ENCODE measurements around the gene FOXR1. TPM values are rescaled to one million over a fixed set of nuclear protein-coding genes. Genes with fewer than 3 reads are reported as not detected.
"Not testable (repeated sequence)": the region's sequence is repeated elsewhere in the genome, so short reads cannot be mapped to it uniquely, and the experiment has no call there.

The FOXR1 gene
- total RNA-seq, 1 donor = not detected

DNA sequence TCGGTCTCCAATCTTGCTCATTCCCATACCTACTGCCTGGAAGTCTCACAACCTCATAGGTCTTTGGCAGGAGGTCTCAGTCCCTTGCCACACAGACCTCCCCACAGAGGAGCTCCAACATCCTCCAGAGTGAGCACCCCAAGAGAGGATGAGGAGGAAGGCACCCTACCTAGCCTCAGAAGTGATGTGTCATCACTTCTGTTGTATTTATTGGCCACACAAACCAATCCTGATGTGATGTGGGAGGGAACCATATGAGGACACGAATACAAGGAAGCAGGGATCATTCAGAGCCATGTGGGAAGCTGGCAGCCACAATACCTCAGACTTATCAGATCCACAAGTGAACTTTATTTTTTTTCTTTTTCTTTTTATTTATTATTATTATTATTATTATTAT is 24.5 kb upstream of the FOXR1 start:
- no peak for DNase-seq (ENCODE audit: insufficient read length, low spot score, missing footprints)
- Histone ChIP-seq H3K27ac (ENCODE audit: low read depth, low read length) (no peak overlapping the region), H3K79me2 (ENCODE audit: insufficient read depth, low read length) (no peaks in the 10 kb centered on the region), H3K4me3 (ENCODE audit: insufficient read depth, low read length) (no peak overlapping the region), H3K27me3 (ENCODE audit: insufficient read depth, low read length) (peaks cover 8% of the 10 kb centered on the region), H3K36me3 (ENCODE audit: insufficient read depth, low read length) (no peaks in the 10 kb centered on the region), H3K4me1 (ENCODE audit: insufficient read depth, low read length) (no peaks in the 10 kb centered on the region), H4K20me1 (ENCODE audit: insufficient read depth, low read length) (no peaks in the 10 kb centered on the region), H3K4me2 (ENCODE audit: insufficient read depth, low read length) (no peak overlapping the region), H2AFZ (ENCODE audit: low read length) (no peak overlapping the region), H3K9me3 (ENCODE audit: low read depth, low read length) (no peaks in the 10 kb centered on the region)
- TF ChIP-seq, protein P1, sequence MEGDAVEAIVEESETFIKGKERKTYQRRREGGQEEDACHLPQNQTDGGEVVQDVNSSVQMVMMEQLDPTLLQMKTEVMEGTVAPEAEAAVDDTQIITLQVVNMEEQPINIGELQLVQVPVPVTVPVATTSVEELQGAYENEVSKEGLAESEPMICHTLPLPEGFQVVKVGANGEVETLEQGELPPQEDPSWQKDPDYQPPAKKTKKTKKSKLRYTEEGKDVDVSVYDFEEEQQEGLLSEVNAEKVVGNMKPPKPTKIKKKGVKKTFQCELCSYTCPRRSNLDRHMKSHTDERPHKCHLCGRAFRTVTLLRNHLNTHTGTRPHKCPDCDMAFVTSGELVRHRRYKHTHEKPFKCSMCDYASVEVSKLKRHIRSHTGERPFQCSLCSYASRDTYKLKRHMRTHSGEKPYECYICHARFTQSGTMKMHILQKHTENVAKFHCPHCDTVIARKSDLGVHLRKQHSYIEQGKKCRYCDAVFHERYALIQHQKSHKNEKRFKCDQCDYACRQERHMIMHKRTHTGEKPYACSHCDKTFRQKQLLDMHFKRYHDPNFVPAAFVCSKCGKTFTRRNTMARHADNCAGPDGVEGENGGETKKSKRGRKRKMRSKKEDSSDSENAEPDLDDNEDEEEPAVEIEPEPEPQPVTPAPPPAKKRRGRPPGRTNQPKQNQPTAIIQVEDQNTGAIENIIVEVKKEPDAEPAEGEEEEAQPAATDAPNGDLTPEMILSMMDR (IDR thresholded peaks at IDR 0.05; ENCODE audit: extremely low read depth, low read depth, low read length) = no peak

DNA sequence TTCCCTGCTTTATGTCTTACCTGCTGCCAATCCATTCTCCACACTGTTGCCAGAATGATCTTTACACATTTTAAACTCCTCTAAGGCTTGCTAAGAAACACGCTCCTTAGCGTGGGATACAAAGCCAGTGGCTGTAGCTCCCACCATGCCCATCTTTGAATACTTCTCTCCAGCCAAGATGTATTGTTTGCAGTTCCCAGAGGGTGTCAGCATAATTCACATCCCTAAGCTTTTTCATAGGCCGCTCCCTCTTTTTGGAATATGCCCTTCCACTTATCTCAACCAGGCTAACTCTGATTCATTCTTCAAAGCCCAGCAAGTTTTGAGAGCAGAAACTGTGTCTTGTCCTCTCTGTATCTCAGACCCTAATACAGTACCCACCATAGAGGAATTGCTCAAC is 23.6 kb upstream of the FOXR1 start:
- no peaks in the 10 kb centered on the region for H3K9me3 ChIP-seq (ENCODE audit: low read depth, low read length)
- H3K36me3 ChIP-seq (ENCODE audit: insufficient read depth, low read length) = no peaks in the 10 kb centered on the region
- H2AFZ ChIP-seq (ENCODE audit: low read length) = no peak overlapping the region
- TF ChIP-seq, protein P1 (IDR thresholded peaks at IDR 0.05; ENCODE audit: extremely low read depth, low read depth, low read length) = no peak
- no peaks in the 10 kb centered on the region for H4K20me1 ChIP-seq (ENCODE audit: insufficient read depth, low read length)
- no peak overlapping the region for H3K27ac ChIP-seq (ENCODE audit: low read depth, low read length)
- no peak overlapping the region for H3K4me2 ChIP-seq (ENCODE audit: insufficient read depth, low read length)
- H3K79me2 ChIP-seq (ENCODE audit: insufficient read depth, low read length) = no peaks in the 10 kb centered on the region
- H3K4me3 ChIP-seq (ENCODE audit: insufficient read depth, low read length) = no peak overlapping the region
- H3K27me3 ChIP-seq (ENCODE audit: insufficient read depth, low read length) = peaks cover 13% of the 10 kb centered on the region
- no peaks in the 10 kb centered on the region for H3K4me1 ChIP-seq (ENCODE audit: insufficient read depth, low read length)
- DNase-seq (ENCODE audit: insufficient read length, low spot score, missing footprints) = peak; percentile 62

DNA sequence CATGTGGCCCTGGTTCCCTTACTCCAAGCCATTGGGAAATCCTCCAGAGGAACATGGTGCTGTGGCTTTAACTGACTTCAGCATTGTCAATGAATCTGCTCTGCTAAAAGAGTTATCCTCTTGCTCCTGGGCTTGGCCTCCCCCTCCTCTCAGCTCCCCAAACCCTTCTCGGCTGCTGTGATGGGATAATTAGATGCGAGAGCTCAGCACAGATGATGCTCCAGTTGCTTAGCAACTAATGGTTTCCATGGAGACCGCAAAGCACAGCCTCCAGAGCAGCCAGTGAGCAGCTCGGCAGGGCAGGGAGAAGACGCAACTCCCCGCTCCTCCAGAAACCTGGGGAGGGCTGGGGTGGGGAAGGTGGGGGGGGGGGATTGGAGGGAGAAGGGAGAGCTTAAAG is 18.3 kb upstream of the FOXR1 start:
- H3K27ac ChIP-seq (ENCODE audit: low read depth, low read length) = no peak overlapping the region
- H3K9me3 ChIP-seq (ENCODE audit: low read depth, low read length) = no peaks in the 10 kb centered on the region
- H3K79me2 ChIP-seq (ENCODE audit: insufficient read depth, low read length) = no peaks in the 10 kb centered on the region
- H3K27me3 ChIP-seq (ENCODE audit: insufficient read depth, low read length) = peaks cover 21% of the 10 kb centered on the region
- no peak overlapping the region for H3K4me3 ChIP-seq (ENCODE audit: insufficient read depth, low read length)
- no peaks in the 10 kb centered on the region for H3K4me1 ChIP-seq (ENCODE audit: insufficient read depth, low read length)
- no peak overlapping the region for H3K4me2 ChIP-seq (ENCODE audit: insufficient read depth, low read length)
- H3K36me3 ChIP-seq (ENCODE audit: insufficient read depth, low read length) = no peaks in the 10 kb centered on the region
- H2AFZ ChIP-seq (ENCODE audit: low read length) = no peak overlapping the region
- TF ChIP-seq, protein P1 (IDR thresholded peaks at IDR 0.05; ENCODE audit: extremely low read depth, low read depth, low read length) = no peak
- no peaks in the 10 kb centered on the region for H4K20me1 ChIP-seq (ENCODE audit: insufficient read depth, low read length)
- no peak for DNase-seq (ENCODE audit: insufficient read length, low spot score, missing footprints)

DNA sequence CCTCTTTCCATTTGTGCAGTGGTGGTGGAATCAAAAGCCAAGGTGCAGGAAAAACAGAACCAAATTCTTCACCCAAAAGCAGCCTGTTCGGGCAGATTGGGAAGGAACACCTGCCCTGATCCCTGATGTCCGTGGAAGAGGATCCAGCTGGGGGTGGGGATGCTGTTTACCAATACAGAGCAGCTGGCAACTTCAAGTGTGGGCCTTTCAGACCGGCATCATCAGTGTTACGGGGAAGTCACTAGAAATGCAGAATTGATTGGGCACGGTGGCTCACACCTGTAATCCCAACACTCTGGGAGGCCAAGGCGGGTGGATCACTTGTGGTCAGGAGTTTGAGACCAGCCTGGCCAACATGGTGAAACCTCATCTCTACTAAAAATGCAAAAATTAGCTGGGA is 17.6 kb upstream of the FOXR1 start:
- H3K79me2 ChIP-seq (ENCODE audit: insufficient read depth, low read length); H3K36me3 ChIP-seq (ENCODE audit: insufficient read depth, low read length); H3K4me1 ChIP-seq (ENCODE audit: insufficient read depth, low read length); H4K20me1 ChIP-seq (ENCODE audit: insufficient read depth, low read length); H3K4me2 ChIP-seq (ENCODE audit: insufficient read depth, low read length); H3K9me3 ChIP-seq (ENCODE audit: low read depth, low read length); H3K4me3 ChIP-seq (ENCODE audit: insufficient read depth, low read length); H3K27ac ChIP-seq (ENCODE audit: low read depth, low read length); DNase-seq (ENCODE audit: insufficient read length, low spot score, missing footprints); H2AFZ ChIP-seq (ENCODE audit: low read length): not testable (repeated sequence)
- H3K27me3 ChIP-seq (ENCODE audit: insufficient read depth, low read length) = peaks cover 21% of the 10 kb centered on the region

Measured in osteoblast (primary cell).